Breast epithelium (tissue), 3 donors: ENCODE measurements around the gene REV3L.

Experiments
- POLR2A ChIP-seq: fragments of 450-650 bp; IDR thresholded peaks from one replicate; pipeline ENCODE4 v1.6.1; 2016; ENCODE audit warnings: antibody characterized with exemption, mild to moderate bottlenecking, moderate library complexity
- POLR2AphosphoS5 ChIP-seq, 3 donors: sonication (generic); formaldehyde crosslinking; IDR thresholded peaks; one replicate each; pipeline ENCODE4 v1.6.1; 2017; ENCODE audit warnings: antibody characterized with exemption in 3 of 3
- TF ChIP-seq, protein P1 (sequence below), 3 donors: fragments of 450-650 bp; IDR thresholded peaks; one replicate each; pipeline ENCODE4 v1.5.1; 2016 to 2017; ENCODE audit warnings: antibody characterized with exemption in 3 of 3, mild to moderate bottlenecking in 3 of 3, moderate library complexity in 3 of 3

DNA sequence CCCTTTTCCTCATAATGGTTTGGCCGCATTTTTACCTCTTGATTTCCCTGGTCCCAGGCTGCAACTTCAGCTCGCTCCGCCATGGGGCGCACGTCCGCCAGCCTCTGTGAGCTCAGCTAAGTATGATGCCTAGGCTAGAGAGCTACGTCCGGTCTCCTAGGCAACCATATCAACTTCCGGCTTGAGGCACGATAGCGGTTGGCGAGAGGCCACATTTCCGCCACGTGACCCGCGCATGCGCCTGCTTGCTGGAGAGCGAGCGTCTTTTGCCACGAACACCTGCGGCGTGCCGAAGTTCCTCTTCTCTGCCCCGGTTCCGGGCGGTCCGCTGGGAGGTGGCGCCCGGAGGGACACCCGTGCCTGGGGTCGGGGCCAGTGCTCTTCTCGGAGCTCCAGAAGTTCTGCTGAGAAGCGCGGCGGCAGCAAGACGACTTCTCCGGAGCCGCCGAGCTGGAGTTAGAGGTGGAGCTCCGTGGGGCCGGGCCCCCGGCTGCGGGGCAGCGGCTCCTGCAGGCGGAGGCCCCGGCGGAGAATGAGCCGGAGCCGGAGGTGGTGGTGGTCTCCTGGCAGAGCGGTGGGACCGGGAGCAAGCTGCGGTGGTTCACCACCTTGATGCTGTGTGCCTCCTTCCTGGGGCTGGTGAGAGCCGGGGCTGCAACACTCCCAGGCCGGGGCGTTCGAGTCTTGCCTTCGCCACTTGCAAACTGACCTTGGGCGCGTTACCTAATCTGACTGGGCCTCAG is 223.8 kb downstream of the REV3L start:
- TF ChIP-seq, protein P1, sequence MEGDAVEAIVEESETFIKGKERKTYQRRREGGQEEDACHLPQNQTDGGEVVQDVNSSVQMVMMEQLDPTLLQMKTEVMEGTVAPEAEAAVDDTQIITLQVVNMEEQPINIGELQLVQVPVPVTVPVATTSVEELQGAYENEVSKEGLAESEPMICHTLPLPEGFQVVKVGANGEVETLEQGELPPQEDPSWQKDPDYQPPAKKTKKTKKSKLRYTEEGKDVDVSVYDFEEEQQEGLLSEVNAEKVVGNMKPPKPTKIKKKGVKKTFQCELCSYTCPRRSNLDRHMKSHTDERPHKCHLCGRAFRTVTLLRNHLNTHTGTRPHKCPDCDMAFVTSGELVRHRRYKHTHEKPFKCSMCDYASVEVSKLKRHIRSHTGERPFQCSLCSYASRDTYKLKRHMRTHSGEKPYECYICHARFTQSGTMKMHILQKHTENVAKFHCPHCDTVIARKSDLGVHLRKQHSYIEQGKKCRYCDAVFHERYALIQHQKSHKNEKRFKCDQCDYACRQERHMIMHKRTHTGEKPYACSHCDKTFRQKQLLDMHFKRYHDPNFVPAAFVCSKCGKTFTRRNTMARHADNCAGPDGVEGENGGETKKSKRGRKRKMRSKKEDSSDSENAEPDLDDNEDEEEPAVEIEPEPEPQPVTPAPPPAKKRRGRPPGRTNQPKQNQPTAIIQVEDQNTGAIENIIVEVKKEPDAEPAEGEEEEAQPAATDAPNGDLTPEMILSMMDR (IDR thresholded peaks at IDR 0.05): peak; percentile 98 to 99 (median 99)
- TF ChIP-seq POLR2AphosphoS5 (IDR thresholded peaks at IDR 0.05) (peak; percentile 89 to 94 (median 92)), POLR2A (peak; percentile 41)
